ENCODE data around the gene LMF2. TPM values are rescaled to one million over a fixed set of nuclear protein-coding genes. Genes with fewer than 3 reads are reported as not detected.

LMF2 gene
- total RNA-seq, 1 experiment from 2014 or later = 54.2 TPM

GRCh38 chr22:50456026-50456425, 51.5 kb downstream of the LMF2 start:
- CTCF ChIA-PET = no interaction called here
- POLR2A ChIA-PET = no interaction called here
- Histone ChIP-seq H3K4me1 (ENCODE audit: control insufficient read depth, insufficient read depth, low read length) (no peaks in the 10 kb centered on the region), H3K4me3 (ENCODE audit: low read depth in 2 of 2, low read length in 2 of 2) (no peak overlapping the region), H3K27ac (ENCODE audit: low read length) (no peak overlapping the region), H3K27me3 (ENCODE audit: control insufficient read depth, insufficient read depth, low read length) (no peaks in the 10 kb centered on the region), H3K9me3 (ENCODE audit: control insufficient read depth, insufficient read depth, low read depth, low read length) (no peaks in the 10 kb centered on the region), H3K36me3 (ENCODE audit: control insufficient read depth, insufficient read depth, low read length) (peaks cover 3% of the 10 kb centered on the region; the same call in 1 of the 2 replicates)
- no peak for TF ChIP-seq SIN3A (IDR thresholded peaks at IDR 0.05; ENCODE audit: borderline replicate concordance, insufficient read depth, low read depth, low read length)
- TF ChIP-seq CTCF (IDR thresholded peaks at IDR 0.05) = no peak
- TF ChIP-seq REST (IDR thresholded peaks at IDR 0.05; ENCODE audit: insufficient read depth in 1 of 2, low read depth in 2 of 2, low read length in 1 of 2) = no peak
- no peak for TF ChIP-seq TCF7L2 (IDR thresholded peaks at IDR 0.05; ENCODE audit: low read depth, low read length)
- no peak for TF ChIP-seq POLR2AphosphoS5 (IDR thresholded peaks at IDR 0.05; ENCODE audit: low read depth, low read length)
- ATAC-seq (no peak), DNase-seq (ENCODE audit: low read depth, low spot score) (no peak)
- BruUV-seq (replicated peaks) = no TSS peak
- intact Hi-C loops (cut with micrococcal nuclease; ENCODE audit: unreplicated experiment) = no loop called here
- in situ Hi-C loops (cut with HindIII; ENCODE audit: low pct_unique_long_range_greater_than_20kb, low sequenced_read_pairs) = no loop called here

- DNase-seq (ENCODE audit: low read depth, low spot score) = no peak
- Histone ChIP-seq H3K27ac (ENCODE audit: low read length) (no peak overlapping the region), H3K4me1 (ENCODE audit: control insufficient read depth, insufficient read depth, low read length) (no peaks in the 10 kb centered on the region), H3K36me3 (ENCODE audit: control insufficient read depth, insufficient read depth, low read length) (0 out of 2 replicates have a peak, but pooled peaks cover 2% of the 10 kb centered on the region), H3K4me3 (ENCODE audit: low read depth in 2 of 2, low read length in 2 of 2) (no peak overlapping the region), H3K9me3 (ENCODE audit: control insufficient read depth, insufficient read depth, low read depth, low read length) (no peaks in the 10 kb centered on the region), H3K27me3 (ENCODE audit: control insufficient read depth, insufficient read depth, low read length) (no peaks in the 10 kb centered on the region)
- ATAC-seq = no peak
- in situ Hi-C loops (cut with HindIII; ENCODE audit: low pct_unique_long_range_greater_than_20kb, low sequenced_read_pairs) (no loop called here), intact Hi-C loops (cut with micrococcal nuclease; ENCODE audit: unreplicated experiment) (no loop called here)
- no peak for TF ChIP-seq POLR2AphosphoS5 (IDR thresholded peaks at IDR 0.05; ENCODE audit: low read depth, low read length)
- no peak for TF ChIP-seq REST (IDR thresholded peaks at IDR 0.05; ENCODE audit: insufficient read depth in 1 of 2, low read depth in 2 of 2, low read length in 1 of 2)
- TF ChIP-seq SIN3A (IDR thresholded peaks at IDR 0.05; ENCODE audit: borderline replicate concordance, insufficient read depth, low read depth, low read length) = no peak
- no peak for TF ChIP-seq TCF7L2 (IDR thresholded peaks at IDR 0.05; ENCODE audit: low read depth, low read length)
- no peak for TF ChIP-seq CTCF (IDR thresholded peaks at IDR 0.05)
- ChIA-PET CTCF (no interaction called here), POLR2A (no interaction called here)
- no TSS peak for BruUV-seq (replicated peaks)
Observed at GRCh38 chr22:50455201-50455600, 52.3 kb downstream of the LMF2 start.
